AG09319 (cell line): ENCODE measurements around the gene DISC1.

Experiments used
- DNase-seq: peaks from one replicate; pipeline ENCODE4 v3.0.0-alpha.2; 2010; ENCODE audit warnings: low read depth; ENCODE audit errors: extremely low read depth
- CTCF ChIP-seq: IDR thresholded peaks from 2 replicates; pipeline ENCODE4 v1.5.1; 2011; ENCODE audit warnings: low read depth, mild to moderate bottlenecking, inconsistent platforms, low read length, moderate library complexity

Gene DISC1

GRCh38 chr1:232017759-232018158 lies 391.2 kb downstream of the DISC1 start:
- no peak for TF ChIP-seq CTCF

GRCh38 chr1:232018231-232019025 lies 391.8 kb downstream of the DISC1 start:
- TF ChIP-seq CTCF, result no peak
- no peak for DNase-seq

More at GRCh38 chr1:232017759-232018158, 391.2 kb downstream of the DISC1 start:
- DNase-seq, result no peak

GRCh38 chr1:232019026-232019340 lies 392.4 kb downstream of the DISC1 start:
- no peak for DNase-seq
- no peak for TF ChIP-seq CTCF

GRCh38 chr1:232020352-232020751 lies 393.8 kb downstream of the DISC1 start:
- DNase-seq, result no peak
- no peak for TF ChIP-seq CTCF

- TF ChIP-seq CTCF, result no peak
- no peak for DNase-seq
Observed at GRCh38 chr1:232029315-232029714, 402.7 kb downstream of the DISC1 start.

- no peak for DNase-seq
- TF ChIP-seq CTCF, result no peak
Observed at GRCh38 chr1:232031156-232031555, 404.6 kb downstream of the DISC1 start.

- TF ChIP-seq CTCF, result no peak
- DNase-seq, result no peak
Observed at GRCh38 chr1:232033285-232033684, 406.7 kb downstream of the DISC1 start.
